Panc1 (cell line): ENCODE measurements around the gene TMEM235. TPM values are rescaled to one million over a fixed set of nuclear protein-coding genes. Genes with fewer than 3 reads are reported as not detected.

ENCODE experiments used
- total RNA-seq: library from RNA; stranded (reverse); gene quantifications from one replicate; pipeline ENCODE4 v1.2.1, GENCODE V29; 2021; ENCODE audit not compliant: unreplicated experiment

Gene TMEM235
- total RNA-seq, 1 experiment from 2014 or later = not detected

Other genes starting within 250 kb of the TMEM235 start
- gene TMC6, start 102.9 kb upstream of the TMEM235 start, total RNA-seq = 58.0 TPM
- 1.4 TPM for gene TMC8, start 100.9 kb upstream of the TMEM235 start, total RNA-seq
- 0.67 TPM for gene C17orf99, start 85.2 kb upstream of the TMEM235 start, total RNA-seq
- 204 TPM for gene SYNGR2, start 63.0 kb upstream of the TMEM235 start, total RNA-seq
- gene TK1, start 44.6 kb upstream of the TMEM235 start, total RNA-seq = 153 TPM
- gene AFMID, start 44.3 kb upstream of the TMEM235 start, total RNA-seq = 59.3 TPM
- 119 TPM for gene BIRC5, start 17.4 kb upstream of the TMEM235 start, total RNA-seq
- 53.1 TPM for gene SOCS3, start 128.4 kb downstream of the TMEM235 start, total RNA-seq
- 47.5 TPM for gene PGS1, start 147.0 kb downstream of the TMEM235 start, total RNA-seq